GM19467 (cell line): ENCODE data around the gene PTPRJ.

Source experiments
- ATAC-seq: cut with Tn5 transposase; IDR thresholded peaks from one replicate; pipeline ENCODE4 v1.9.1; 2021; ENCODE audit warnings: mild to moderate bottlenecking, moderate library complexity; ENCODE audit not compliant: unreplicated experiment

PTPRJ gene

DNA sequence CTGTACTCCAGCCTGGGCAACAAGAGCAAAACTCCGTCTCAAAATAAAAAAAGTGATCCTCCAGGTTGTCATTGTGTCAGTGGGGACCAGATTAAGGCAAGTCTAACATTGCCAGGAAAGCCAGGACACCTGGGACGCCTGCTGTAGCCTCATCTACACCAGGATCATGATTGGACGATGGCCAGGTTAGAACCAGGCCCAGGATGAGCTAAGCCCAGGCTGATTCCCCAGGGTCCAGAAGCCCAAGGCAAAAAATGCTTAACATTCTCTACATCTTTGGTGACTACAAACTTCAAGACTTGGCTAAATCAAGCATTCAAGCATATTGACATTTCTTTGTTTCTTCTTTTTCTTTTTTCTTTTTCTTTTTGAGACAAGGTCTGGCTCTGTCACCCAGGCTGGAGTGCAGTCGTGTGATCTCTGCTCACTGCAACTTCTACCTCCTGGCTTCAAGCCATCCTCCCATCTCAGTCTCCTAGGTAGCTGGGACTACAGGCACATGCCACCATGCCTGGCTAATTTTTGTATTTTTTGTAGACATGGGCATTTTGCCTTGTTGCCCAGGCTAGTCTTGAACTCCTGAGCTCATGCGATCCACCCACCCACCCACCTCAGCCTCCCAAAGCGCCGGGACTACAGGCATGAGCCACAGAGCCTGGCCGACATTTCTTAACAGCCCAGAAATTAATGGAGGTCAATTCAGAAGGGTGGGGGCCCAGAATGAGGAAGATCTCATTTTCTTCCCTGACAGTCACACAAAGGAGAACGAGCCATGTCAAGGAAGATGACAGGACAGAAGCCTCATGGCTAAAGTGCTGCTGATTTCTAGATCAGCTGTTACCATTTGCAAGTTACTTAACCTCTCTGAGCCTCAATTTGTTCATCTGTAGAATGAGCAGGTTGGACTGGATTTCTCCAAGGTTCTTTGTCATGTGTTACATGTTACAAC, 12.5 kb upstream of the PTPRJ start:
- no peak for ATAC-seq

DNA sequence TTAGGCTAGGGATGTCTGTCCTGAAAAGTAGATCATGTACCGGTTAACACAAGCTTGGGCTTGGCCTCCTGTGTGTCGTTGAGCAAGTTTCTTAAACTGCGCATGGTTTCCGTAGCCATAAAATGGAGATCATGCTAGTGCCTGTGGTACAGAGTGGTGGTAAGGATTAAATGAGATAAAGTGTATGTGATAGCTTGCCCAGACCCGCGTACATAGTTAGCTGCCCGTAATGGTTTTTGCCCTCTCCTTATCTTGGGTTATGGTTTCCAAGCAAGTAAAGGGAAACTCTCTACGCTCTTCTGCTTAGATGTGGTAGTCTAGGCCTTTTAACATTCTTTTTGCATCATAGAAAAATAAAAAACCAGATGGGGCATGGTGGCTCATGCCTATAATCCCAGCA, 11.0 kb upstream of the PTPRJ start:
- ATAC-seq: no peak

DNA sequence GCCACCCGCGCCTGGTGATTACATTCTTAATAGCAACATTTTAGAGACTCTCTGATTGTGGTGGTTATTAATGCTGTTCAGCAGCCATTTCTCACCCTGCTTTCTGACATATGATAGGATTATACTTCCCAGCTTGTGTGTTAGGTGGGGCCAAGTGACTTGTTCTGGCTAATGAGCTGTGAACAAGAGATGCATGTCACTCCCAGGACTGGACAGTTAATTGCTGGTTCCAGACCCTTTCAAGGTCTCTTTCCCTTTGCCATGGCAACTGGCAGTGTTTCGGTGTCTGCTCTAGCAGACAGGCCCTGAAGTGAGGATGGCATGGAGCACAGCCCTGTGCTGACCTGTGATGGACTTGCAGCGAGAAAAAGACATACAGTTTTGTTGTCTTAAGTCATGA, 8.9 kb upstream of the PTPRJ start:
- no peak for ATAC-seq

DNA sequence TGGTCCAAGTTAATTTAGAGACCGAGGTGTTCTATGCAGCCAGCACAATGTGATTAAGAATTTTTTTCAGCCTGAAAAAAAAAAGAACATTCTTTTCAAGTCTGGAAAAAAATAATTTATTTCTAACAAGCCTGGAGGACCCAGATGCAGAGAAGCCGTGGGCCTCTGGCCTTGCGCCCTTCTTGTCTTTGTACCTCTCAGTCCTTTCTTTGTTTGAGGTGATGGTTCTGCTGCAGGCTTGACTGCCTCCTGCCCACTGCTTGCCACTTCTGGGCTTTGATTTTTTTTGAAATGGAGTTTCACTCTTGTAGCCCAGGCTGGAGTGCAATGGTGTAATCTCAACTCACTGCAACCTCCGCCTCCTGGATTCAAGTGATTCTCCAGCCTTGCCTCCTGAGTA, 7.2 kb upstream of the PTPRJ start:
- ATAC-seq: no peak

DNA sequence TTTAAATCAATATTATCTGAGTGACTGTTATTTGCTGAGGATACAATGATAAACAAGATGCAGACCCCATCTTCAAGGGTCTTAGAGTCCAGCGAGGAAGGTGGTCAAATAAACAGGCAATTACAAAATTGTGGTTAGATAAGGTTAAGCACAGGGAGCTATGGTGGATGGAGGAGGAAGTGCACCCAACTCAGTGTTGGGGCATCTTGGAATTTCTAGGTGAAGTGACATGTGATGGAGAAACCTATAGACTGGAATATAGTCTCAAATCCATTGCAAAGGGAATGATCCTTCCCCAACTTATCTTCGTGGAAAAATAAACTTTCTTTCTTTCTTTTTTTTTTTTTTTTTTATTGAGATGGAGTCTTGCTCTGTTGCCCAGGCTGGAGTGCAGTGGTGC, 3.4 kb upstream of the PTPRJ start:
- no peak for ATAC-seq

DNA sequence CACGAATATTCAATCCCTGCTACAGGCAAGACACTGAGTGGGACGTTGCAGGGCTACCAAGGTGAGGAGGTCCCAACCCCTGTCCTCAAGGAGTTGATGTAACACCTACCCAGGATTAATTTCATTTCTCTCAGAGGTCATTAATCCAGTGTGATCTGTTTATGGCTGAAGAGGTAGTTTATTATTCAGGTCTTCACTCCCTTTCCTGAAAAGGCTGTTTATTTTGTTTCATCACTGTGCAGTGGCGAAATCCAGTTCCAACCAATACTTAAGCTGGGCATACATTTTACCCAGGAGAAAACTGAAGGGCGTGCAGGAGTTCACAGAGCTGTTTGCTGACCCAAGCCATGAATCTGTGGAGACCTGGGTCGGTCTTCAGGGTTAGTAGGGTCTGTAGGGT, 2.7 kb upstream of the PTPRJ start:
- ATAC-seq: no peak

DNA sequence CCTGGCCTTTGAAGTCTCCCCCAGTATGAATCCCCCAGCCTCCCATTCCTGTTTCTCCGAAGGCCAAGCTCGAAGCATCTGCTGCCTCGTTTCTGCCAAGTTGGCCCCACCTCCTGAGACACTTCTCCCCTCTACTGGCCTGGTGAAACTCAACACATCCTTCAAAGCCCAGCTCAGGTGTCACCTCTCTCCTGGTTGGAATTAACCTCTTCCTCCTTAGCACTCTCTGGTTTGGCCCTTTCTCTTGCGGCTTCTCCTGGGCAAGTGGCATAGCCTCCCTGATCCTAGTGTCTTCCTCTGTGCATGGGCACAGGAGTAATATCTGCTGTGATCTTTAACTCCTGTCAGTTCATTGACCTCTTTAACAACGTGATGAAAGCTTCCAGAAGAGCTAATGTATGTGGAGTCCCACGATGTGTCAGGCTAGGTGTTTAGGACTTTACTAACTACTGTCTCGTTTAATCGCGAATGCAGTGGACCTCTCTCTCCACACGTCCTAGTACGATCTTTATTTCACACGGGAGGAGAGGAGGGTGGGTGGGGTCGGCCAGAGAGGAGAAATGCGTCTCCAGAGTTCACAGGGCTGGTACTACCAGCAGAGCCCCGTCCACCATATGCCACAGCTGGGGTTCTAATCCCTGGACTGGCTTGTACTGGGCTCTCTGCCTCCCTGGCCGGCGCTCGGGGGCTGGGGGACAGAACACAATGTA, 826 bp upstream of the PTPRJ start:
- ATAC-seq: no peak

DNA sequence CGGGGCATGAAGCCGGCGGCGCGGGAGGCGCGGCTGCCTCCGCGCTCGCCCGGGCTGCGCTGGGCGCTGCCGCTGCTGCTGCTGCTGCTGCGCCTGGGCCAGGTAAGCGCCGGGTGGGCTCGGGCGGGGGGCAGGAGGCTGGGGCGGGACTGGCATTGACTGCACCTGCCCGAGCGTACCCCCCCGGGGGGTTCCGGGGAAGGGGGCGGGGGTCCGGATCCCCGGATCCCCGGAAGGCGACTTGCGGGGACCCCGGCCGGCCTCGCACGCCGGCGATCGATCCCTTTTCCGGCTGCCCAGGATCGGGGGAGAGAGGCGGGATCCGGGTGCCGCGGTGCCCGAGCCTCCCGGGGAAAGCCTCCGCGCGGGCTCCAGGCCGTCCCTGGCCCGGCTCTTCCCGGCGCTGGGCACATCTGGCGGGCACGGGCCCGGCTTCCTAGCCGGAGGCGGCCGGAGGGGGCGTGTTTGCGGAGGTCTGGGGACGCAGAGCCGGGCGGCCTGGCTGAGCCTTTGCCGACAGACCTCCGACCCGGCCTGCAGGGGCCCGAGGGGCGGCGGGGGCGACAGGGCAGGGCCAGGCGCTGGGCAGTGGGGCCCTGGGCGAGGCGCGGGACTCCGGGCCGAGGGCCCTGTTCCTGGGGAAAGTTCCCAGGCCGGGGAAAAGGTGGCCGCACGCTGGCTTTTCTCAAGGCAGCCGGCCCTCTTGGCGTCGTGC, 705 bp downstream of the PTPRJ start:
- ATAC-seq: no peak

DNA sequence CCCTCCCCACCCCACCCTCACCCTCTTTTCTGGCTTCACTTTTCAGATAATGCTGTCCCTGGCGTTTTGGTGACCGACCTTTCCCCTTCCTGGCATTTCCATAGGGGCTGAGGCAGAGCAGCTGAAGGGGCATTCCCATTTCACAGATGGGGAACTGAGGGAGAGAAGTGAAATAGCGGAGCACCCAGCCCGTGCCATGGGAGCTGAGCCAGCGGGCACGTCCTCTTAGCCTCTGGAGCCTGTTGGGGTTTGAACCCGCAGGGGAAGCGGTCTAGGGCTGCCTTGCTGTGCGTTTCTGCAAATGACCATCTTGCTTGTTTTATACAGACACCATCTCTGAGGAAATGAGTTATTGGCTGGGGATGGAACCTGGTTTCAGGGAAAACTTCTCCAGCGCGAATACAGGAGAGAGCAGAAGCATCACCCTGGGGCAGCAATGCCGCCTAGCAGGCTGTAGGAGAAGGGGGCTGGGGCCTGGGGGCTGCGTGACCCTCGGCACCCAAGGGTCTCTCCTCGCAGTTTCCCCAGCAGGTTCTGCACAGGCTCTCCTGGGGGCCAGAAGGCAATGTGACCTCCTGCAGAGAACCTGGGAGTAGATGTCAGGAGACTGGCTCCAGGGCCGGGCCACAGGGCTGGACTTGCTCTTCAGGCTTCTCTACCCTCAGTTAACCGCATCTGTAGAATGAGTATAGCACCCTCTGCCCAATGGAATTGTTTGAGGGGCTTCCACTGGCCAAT, 1.5 kb downstream of the PTPRJ start:
- no peak for ATAC-seq

DNA sequence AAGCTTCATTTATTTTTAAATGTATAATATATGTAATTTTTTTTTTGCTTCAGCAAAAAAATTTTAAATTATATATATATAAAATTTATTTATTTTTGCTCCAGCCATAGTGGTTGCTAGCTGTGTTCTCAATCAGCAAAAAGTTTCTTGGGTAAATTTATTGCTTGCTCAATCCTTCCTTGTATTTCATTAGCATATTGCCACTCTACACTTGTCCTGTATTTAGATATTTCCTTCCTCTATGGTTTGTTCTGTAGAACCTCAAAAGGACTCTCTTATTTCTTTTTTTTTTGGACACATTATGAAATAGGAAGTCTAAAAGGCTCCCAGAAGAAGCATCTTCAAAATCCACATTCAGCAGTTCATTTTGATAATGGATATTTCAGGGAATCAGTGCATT, 2.3 kb downstream of the PTPRJ start:
- ATAC-seq: no peak

DNA sequence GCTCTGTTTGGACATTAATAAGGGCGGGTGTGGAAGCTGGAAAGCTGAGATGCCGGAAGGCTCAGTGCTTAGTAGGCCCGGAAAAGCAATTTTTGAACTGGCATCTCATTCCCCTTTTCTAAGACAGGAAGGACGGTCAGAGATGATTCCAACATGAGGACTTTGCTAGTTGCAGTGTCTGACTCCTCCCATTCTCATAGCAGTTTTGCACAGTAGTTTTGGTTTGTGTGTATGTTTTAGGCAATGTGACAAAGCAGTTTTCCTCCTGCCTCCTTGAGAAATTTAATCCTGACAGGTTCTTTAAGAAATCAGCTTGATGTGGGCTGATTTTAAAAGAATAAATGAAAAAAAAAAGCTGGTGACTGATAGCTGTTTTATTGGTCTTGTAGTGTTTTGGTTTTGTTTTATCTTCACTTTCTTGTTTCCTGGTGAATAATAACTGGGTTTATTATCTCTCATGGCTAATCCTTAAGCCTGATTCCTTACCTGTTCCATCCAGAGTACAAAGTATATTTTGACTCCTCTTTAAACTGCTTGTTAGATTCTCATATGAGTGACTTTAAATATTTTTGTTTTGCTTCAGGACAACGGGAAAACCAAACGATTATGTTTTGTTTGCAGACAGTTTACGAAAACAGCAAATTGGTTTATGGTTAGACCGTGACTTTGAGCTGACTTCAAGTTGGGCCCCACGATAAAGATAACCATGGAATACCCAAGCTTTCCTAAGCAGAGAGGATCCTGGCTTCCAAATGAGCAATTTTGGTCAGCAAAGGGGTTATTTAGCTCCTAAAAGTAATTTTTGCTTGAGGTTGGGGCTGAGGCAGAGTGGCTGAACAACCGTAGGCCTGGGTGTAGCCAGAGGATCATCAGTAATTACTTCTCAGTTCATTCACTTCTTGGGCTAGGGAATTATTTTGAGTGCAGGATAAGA, 3.4 kb downstream of the PTPRJ start:
- no peak for ATAC-seq

DNA sequence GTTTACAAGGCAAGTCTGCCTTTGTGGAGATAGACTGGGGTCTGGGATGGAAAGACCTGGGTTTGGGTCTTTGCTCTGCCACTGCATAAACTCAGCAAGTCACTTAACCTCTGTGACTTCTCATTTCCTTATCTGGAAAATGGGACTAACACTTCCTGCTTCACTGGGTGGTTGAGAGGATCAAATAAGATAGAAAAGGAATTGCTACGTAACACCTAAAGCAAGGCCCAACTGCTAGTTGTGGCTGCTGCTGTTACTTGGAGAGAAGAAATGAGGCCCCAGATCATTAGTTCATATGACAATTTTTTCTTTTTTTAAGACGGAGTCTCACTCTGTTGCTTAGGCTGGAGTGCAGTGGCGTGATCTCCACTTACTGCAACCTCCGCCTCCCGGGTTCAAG, 5.9 kb downstream of the PTPRJ start:
- ATAC-seq: no peak

DNA sequence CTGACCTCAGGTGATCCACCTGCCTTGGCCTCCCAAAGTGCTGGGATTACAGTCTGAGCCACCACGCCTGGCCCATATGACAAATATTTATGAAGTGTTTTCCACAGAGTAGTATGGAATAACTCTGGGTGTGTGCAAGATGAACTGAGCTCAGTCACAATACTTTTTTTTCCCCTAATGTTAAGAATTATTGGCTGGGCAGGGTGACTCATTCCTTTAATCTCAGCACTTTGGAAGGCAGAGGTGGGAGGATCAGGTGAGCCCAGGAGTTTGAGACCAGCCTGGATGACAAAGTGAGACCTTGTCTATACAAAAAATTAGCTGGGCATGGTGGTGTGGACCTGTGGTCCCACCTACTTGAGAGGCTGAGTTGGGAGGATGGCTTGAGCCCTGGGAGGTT, 6.4 kb downstream of the PTPRJ start:
- no peak for ATAC-seq

DNA sequence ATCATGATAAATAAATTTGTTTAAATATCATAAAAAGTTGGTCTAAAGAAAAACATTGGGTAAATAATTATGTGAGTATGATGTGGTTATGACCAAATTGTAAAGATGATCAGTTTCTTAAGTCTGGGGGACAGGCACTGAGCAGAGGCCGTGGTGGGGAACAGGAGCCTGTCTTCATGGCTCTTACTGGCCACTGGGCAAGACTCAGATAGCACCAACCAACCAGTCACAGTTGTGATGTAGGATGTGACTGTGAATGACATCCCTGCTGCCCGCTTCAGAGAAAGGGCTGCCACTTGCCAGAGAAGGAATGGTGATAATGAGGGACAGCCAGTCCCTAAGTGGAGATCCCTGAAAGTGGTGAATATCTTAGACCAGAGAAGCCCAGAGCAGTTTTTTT, 7.0 kb downstream of the PTPRJ start:
- ATAC-seq: no peak

DNA sequence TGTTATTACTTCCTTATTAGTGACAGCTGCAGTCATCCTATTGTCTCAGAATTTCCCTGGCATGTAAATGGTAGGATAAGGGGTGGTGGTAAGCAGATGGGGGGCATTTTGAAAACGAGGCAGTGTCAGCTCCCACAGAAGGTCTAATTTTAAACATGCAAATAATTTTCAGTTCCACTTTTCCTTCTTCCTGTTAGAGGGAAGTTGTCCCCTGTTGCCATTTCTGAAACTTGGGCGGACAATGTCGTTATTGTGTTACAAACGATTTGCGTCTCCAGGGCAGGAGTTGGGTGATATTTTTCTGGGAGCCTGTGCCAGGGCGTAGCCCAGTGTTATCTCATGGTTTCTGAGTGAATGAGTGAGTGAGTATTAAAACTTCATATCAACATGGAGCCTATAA, 7.4 kb downstream of the PTPRJ start:
- no peak for ATAC-seq

DNA sequence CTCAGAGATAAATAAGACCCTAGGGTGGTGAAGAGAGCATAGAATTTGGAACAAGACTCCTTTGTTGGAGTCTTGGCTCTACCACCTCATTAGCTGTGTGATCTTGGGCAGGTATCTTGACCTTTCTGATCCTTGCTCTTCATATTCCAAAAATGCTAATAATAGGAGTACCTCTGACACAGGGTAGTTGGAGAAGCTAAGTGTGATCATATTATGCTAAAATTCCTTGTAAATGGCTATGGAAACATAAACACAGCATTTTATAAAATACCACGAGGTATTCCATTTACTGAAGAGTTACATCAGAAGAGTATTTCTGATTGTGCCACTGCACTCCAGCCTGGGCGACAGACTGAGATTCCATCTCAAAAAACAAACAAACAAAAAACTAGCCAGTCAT, 9.4 kb downstream of the PTPRJ start:
- no peak for ATAC-seq

DNA sequence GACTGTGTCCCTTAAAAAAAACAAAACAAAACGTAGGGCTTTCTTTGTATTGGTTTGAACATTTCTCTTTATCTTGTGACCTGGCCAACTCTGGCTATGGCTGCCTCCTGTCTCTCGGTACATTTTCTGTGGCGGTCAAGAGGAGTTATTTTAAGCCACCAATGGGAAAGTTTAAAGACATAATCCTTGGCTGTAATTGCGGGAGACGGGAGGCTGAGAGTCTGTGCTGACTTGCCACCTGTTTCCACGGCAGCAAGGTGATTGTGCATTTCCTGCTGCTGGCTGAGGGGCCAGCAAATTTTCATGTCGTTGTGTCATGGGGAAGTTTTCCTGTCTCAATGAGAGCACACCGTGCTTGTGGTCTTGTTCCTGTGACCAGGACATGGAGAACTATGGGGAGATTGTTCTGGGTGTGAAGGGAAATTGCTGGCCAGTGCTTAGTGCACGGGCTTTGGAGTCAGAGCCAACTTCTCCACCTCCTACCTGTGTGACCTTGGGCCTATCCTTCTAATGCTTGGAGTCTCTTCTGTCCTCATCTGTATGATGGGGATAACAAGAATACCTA, 11.0 kb downstream of the PTPRJ start:
- ATAC-seq: no peak

DNA sequence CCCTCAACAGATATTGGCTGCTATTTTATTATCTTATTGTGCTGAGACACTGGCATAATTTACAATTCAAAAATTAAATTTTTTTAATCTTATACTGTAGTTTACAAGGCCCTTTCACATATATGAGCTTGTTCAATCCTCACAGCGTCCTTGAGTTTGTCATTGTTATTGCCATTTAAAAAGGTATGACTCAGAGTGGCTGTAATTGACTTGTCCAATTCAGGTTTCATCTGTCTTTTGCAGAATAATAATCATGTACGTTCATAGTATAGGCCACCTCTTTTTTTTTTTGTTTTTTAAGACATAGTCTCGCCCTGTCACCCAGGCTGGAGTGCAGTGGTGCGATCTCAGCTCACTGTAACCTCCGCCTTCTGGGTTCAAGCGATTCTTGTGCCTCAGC, 11.5 kb downstream of the PTPRJ start:
- ATAC-seq: no peak

DNA sequence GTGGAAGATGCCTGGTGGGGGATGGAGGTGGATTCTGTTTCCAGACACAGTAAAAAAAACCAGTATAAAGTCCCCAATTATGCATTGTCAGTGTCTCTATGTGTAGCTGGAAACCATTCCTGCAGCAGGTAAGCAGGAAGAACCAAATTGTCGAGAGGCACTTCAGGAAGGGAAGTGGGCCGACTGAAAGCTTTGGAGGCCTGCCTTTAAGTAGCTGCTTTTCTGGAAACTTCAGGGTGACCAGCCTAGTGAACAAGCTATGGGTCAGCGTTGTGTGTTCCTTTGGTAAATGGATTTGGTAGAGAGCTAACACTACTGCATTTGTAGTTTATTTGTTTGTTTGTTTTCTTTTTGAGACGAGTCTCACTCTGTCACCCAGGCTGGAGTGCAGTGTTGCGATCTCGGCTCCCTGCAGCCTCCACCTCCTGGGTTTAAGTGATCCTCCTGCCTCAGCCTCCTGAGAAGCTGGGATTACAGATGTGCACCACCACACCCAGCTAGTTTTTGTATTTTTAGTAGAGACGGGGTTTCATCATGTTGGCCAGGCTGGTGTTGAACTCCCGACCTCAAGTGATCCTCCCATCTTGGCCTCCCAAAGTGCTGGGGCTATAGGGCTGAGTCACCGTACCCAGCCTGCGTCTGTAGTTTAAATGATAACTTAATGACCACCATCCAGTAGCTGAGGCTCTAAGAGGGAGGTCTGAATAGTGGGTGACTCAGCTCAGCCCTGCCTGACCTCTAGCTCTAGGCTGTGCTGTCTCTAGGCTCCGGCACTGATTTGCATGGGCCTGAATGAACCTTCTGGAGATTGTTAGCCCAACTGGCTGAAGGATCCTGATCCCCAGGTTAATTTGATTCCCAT, 12.8 kb downstream of the PTPRJ start:
- no peak for ATAC-seq
